Parathyroid adenoma (tissue), 2 donors: ENCODE measurements around the gene AKR1B1.
"Not testable (repeated sequence)": the region's sequence is repeated elsewhere in the genome, so short reads cannot be mapped to it uniquely, and the experiment has no call there.

Source experiments
- H2AFZ ChIP-seq: fragments of 300-600 bp; sonication (generic); one replicate; pipeline ENCODE4 v1.7.0; 2017; ENCODE audit warnings: antibody characterized with exemption, mild to moderate bottlenecking
- H3K27ac ChIP-seq: fragments of 300-600 bp; sonication (generic); one replicate; pipeline ENCODE4 v1.7.0; 2017
- H3K27me3 ChIP-seq: fragments of 300-600 bp; sonication (generic); one replicate; pipeline ENCODE4 v1.7.0; 2017; ENCODE audit warnings: low read length; ENCODE audit not compliant: control insufficient read depth, insufficient read depth
- H3K36me3 ChIP-seq: fragments of 300-600 bp; sonication (generic); one replicate; pipeline ENCODE4 v1.7.0; 2017; ENCODE audit warnings: low read length; ENCODE audit not compliant: control insufficient read depth, insufficient read depth
- H3K4me1 ChIP-seq: fragments of 300-600 bp; sonication (generic); one replicate; pipeline ENCODE4 v1.7.0; 2017; ENCODE audit warnings: control low read depth
- H3K4me2 ChIP-seq: fragments of 300-600 bp; sonication (generic); one replicate; pipeline ENCODE4 v1.7.0; 2017; ENCODE audit warnings: low read length
- H3K4me3 ChIP-seq: fragments of 300-600 bp; sonication (generic); one replicate; pipeline ENCODE4 v1.7.0; 2017; ENCODE audit warnings: low read depth, low read length
- H3K79me2 ChIP-seq: fragments of 300-600 bp; sonication (generic); one replicate; pipeline ENCODE4 v1.7.0; 2017; ENCODE audit warnings: control low read depth
- H3K9ac ChIP-seq: fragments of 300-600 bp; sonication (generic); one replicate; pipeline ENCODE4 v1.7.0; 2017; ENCODE audit warnings: mild to moderate bottlenecking
- H3K9me3 ChIP-seq: fragments of 300-600 bp; sonication (generic); one replicate; pipeline ENCODE4 v1.7.0; 2017; ENCODE audit warnings: low read length; ENCODE audit not compliant: control insufficient read depth
- CTCF ChIP-seq: fragments of 300-600 bp; sonication (generic); IDR thresholded peaks from one replicate; pipeline ENCODE4 v1.7.0; 2017; ENCODE audit warnings: antibody characterized with exemption, mild to moderate bottlenecking
- donor health status: primary hyperparathyroidism.

The AKR1B1 gene

GRCh38 chr7:134500982-134501381 lies 42.1 kb upstream of the AKR1B1 start:
- Histone ChIP-seq H3K4me1 (peaks cover 4% of the 10 kb centered on the region), H3K79me2 (no peaks in the 10 kb centered on the region), H3K9ac (no peak overlapping the region), H2AFZ (no peak overlapping the region), H3K4me2 (no peak overlapping the region), H3K27ac (no peak overlapping the region), H3K36me3 (no peaks in the 10 kb centered on the region), H3K9me3 (no peaks in the 10 kb centered on the region), H3K4me3 (no peak overlapping the region), H3K27me3 (no peaks in the 10 kb centered on the region)
- TF ChIP-seq CTCF = no peak

- Histone ChIP-seq H3K4me3 (no peak overlapping the region), H3K27ac (no peak overlapping the region), H3K36me3 (no peaks in the 10 kb centered on the region), H3K79me2 (no peaks in the 10 kb centered on the region), H2AFZ (no peak overlapping the region), H3K9me3 (no peaks in the 10 kb centered on the region), H3K27me3 (no peaks in the 10 kb centered on the region), H3K4me2 (no peak overlapping the region), H3K9ac (no peak overlapping the region), H3K4me1 (peaks cover 4% of the 10 kb centered on the region)
- no peak for TF ChIP-seq CTCF
These were observed 41.5 kb upstream of the AKR1B1 start for GRCh38 chr7:134500406-134500805.

GRCh38 chr7:134495546-134495945 lies 36.6 kb upstream of the AKR1B1 start:
- H3K4me2 ChIP-seq = no peak overlapping the region
- TF ChIP-seq CTCF = no peak
- H3K9ac ChIP-seq = no peak overlapping the region
- no peaks in the 10 kb centered on the region for H3K27me3 ChIP-seq
- no peaks in the 10 kb centered on the region for H3K36me3 ChIP-seq
- H3K27ac ChIP-seq = no peak overlapping the region
- H3K4me1 ChIP-seq = no peaks in the 10 kb centered on the region
- H3K4me3 ChIP-seq = no peak overlapping the region
- no peaks in the 10 kb centered on the region for H3K9me3 ChIP-seq
- H3K79me2 ChIP-seq = no peaks in the 10 kb centered on the region
- no peak overlapping the region for H2AFZ ChIP-seq

- Histone ChIP-seq H3K9me3 (no peaks in the 10 kb centered on the region), H3K27me3 (no peaks in the 10 kb centered on the region), H3K27ac (no peak overlapping the region), H3K79me2 (no peaks in the 10 kb centered on the region), H3K4me1 (no peaks in the 10 kb centered on the region), H2AFZ (no peak overlapping the region), H3K4me3 (no peak overlapping the region), H3K9ac (no peak overlapping the region), H3K36me3 (no peaks in the 10 kb centered on the region), H3K4me2 (no peak overlapping the region)
- no peak for TF ChIP-seq CTCF
These were observed 34.2 kb upstream of the AKR1B1 start for GRCh38 chr7:134493091-134493490.

- H3K27ac ChIP-seq, H3K9me3 ChIP-seq, H3K27me3 ChIP-seq, H3K36me3 ChIP-seq, H3K79me2 ChIP-seq, H2AFZ ChIP-seq, H3K4me2 ChIP-seq, H3K4me3 ChIP-seq, H3K9ac ChIP-seq, H3K4me1 ChIP-seq: not testable (repeated sequence)
These were observed 28.8 kb upstream of the AKR1B1 start for GRCh38 chr7:134487721-134488120.
